ENCODE data around the gene SPAG9.

DNA sequence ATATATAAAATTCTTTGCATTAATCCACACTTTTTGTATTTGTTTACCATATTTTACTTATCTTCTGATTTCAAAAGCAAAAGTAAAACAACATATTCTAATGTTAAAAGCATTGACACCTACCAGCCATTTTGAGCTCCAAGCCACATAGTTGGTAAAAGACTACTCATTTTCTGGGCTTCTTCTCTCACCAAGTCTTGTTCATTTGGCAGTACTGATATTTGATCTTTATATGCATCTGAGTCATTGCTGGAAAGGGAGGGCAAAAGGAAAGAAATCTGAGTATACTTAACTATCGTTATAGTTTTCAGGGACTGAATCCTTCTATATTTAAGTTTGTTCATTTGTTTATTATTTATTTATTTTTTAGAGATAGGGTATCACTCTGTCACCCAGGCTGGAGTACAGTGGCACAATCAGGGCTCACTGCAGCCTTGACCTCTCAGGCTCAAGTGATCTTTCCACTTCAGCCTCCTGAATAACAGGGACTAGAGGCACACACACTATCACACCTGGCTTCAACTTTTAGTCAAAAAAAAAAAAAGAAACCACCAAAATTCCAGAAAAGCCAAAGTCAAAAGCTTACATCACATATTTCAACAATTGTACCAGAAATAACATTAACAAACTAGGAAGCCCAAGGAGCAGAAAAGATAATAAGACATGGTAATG lies 133.5 kb downstream of the SPAG9 start:
- TF ChIP-seq, protein P1, sequence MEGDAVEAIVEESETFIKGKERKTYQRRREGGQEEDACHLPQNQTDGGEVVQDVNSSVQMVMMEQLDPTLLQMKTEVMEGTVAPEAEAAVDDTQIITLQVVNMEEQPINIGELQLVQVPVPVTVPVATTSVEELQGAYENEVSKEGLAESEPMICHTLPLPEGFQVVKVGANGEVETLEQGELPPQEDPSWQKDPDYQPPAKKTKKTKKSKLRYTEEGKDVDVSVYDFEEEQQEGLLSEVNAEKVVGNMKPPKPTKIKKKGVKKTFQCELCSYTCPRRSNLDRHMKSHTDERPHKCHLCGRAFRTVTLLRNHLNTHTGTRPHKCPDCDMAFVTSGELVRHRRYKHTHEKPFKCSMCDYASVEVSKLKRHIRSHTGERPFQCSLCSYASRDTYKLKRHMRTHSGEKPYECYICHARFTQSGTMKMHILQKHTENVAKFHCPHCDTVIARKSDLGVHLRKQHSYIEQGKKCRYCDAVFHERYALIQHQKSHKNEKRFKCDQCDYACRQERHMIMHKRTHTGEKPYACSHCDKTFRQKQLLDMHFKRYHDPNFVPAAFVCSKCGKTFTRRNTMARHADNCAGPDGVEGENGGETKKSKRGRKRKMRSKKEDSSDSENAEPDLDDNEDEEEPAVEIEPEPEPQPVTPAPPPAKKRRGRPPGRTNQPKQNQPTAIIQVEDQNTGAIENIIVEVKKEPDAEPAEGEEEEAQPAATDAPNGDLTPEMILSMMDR (IDR thresholded peaks at IDR 0.05; ENCODE audit: poor library complexity), result no peak
- no peak for TF ChIP-seq EZH2phosphoT487 (IDR thresholded peaks at IDR 0.05; ENCODE audit: low read depth, severe bottlenecking, unreplicated experiment)
- TF ChIP-seq EZH2 (IDR thresholded peaks at IDR 0.05; ENCODE audit: borderline replicate concordance), result no peak

All from hepatocyte (in vitro differentiated cells).